Panc1 (cell line): ENCODE measurements around the gene MS4A13.

Experiments
- CTCF ChIP-seq: fragments of 450-650 bp; IDR thresholded peaks from 2 replicates; pipeline ENCODE4 v1.5.1; 2017; ENCODE audit warnings: mild to moderate bottlenecking
- POLR2AphosphoS5 ChIP-seq: IDR thresholded peaks from 2 replicates; pipeline ENCODE4 v1.6.1; 2012; ENCODE audit warnings: mild to moderate bottlenecking, low read depth, low read length, moderate library complexity
- REST ChIP-seq, 2 experiments: IDR thresholded peaks; 2 replicates each; pipeline ENCODE4 v1.6.1; 2011 to 2012; ENCODE audit warnings: low read depth in 2 of 2, control low read depth in 1 of 2, low read length in 1 of 2, mild to moderate bottlenecking in 1 of 2, moderate library complexity in 1 of 2; ENCODE audit not compliant: insufficient read depth in 1 of 2

- TF ChIP-seq POLR2AphosphoS5 (no peak), CTCF (no peak), REST (IDR thresholded peaks at IDR 0.05; ENCODE audit: insufficient read depth in 1 of 2, low read depth in 2 of 2, low read length in 1 of 2) (no peak)
Observed at GRCh38 chr11:60498399-60498798, 16.8 kb upstream of the MS4A13 start.
